ENCODE measurements around the gene HMGCS1. TPM values are rescaled to one million over a fixed set of nuclear protein-coding genes. Genes with fewer than 3 reads are reported as not detected.

The HMGCS1 gene
- total RNA-seq (20.1 TPM), polyA plus RNA-seq (17.8 TPM)
- long read RNA-seq, donor 1: 0 reads
- long read RNA-seq, donor 2: 0 reads
- long read RNA-seq, donor 3, transcript HMGCS1-202 (10 exons, 3,466 nt): major isoform, 6 of 21 reads
- long read RNA-seq, donor 3, partial matches to known transcripts: 8 of 21 reads
- long read RNA-seq, donor 3, other reads (novel, unspliced or antisense): 0 of 21 reads
- long read RNA-seq, donor 4, partial matches to known transcripts: 0 of 5 reads
- long read RNA-seq, donor 4, other reads (novel, unspliced or antisense): 0 of 5 reads
- long read RNA-seq, donor 5, transcript HMGCS1-202 (10 exons, 3,466 nt): major isoform, 12 of 25 reads
- long read RNA-seq, donor 5, partial matches to known transcripts: 5 of 25 reads
- long read RNA-seq, donor 5, other reads (novel, unspliced or antisense): 0 of 25 reads
- long read RNA-seq, donor 6, transcript HMGCS1-202 (10 exons, 3,466 nt): major isoform, 8 of 88 reads
- long read RNA-seq, donor 6, transcript HMGCS1-203 (2 exons, 950 nt): major isoform, 8 of 88 reads
- long read RNA-seq, donor 6, partial matches to known transcripts: 69 of 88 reads
- long read RNA-seq, donor 6, other reads (novel, unspliced or antisense): 0 of 88 reads
- long read RNA-seq, donor 7, transcript HMGCS1-202 (10 exons, 3,466 nt): major isoform, 10 of 15 reads
- long read RNA-seq, donor 7, partial matches to known transcripts: 5 of 15 reads
- long read RNA-seq, donor 7, other reads (novel, unspliced or antisense): 0 of 15 reads
- long read RNA-seq, donor 8, transcript HMGCS1-202 (10 exons, 3,466 nt): major isoform, 5 of 7 reads
- long read RNA-seq, donor 8, partial matches to known transcripts: 0 of 7 reads
- long read RNA-seq, donor 8, other reads (novel, unspliced or antisense): 0 of 7 reads
- long read RNA-seq, donor 9, partial matches to known transcripts: 0 of 6 reads
- long read RNA-seq, donor 9, other reads (novel, unspliced or antisense): 0 of 6 reads
- long read RNA-seq, donor 10, transcript HMGCS1-202 (10 exons, 3,466 nt): major isoform, 8 of 17 reads
- long read RNA-seq, donor 10, partial matches to known transcripts: 5 of 17 reads
- long read RNA-seq, donor 10, other reads (novel, unspliced or antisense): 0 of 17 reads

GRCh38 chr5:43313035-43313853 lies at the start of gene HMGCS1:
Gene HMGCS1 (minus strand): TSS chr5:43313412. CDS start chr5:43298965, 14,447 bp downstream.
- Histone ChIP-seq H3K27ac (ENCODE audit: low read depth in 1 of 2, low read length in 1 of 2) (peak within 1 kb of the TSS; percentile 87 to 96), H3K4me1 (ENCODE audit: control insufficient read depth in 2 of 2, insufficient read depth in 2 of 2, low read length in 2 of 2) (peaks cover 5 to 14% of the 10 kb centered on the region in 2 donors), H3K9me3 (ENCODE audit: control insufficient read depth in 2 of 2, insufficient read depth in 1 of 2, low read length in 1 of 2) (no peaks in the 10 kb centered on the region), H3K36me3 (ENCODE audit: control insufficient read depth in 2 of 2, insufficient read depth in 2 of 2, low read length in 1 of 2) (no peaks in the 10 kb centered on the region), H3K27me3 (ENCODE audit: control insufficient read depth in 2 of 2, insufficient read depth in 1 of 2, low read length in 1 of 2) (no peaks in the 10 kb centered on the region), H3K4me3 (ENCODE audit: low read length in 2 of 2) (peak within 1 kb of the TSS; percentile 74 to 97)
- DNase-seq (ENCODE audit: low read depth in 6 of 9, low spot score in 9 of 9): peak; percentile 93 to 99 (median 97)
- under 1% methylated on average over 70 of the region's 70 CpGs for WGBS

- Histone ChIP-seq H3K36me3 (ENCODE audit: control insufficient read depth in 2 of 2, insufficient read depth in 2 of 2, low read length in 1 of 2) (no peaks in the 10 kb centered on the region), H3K4me3 (ENCODE audit: low read length in 2 of 2) (no peak overlapping the region), H3K9me3 (ENCODE audit: control insufficient read depth in 2 of 2, insufficient read depth in 1 of 2, low read length in 1 of 2) (no peaks in the 10 kb centered on the region), H3K4me1 (ENCODE audit: control insufficient read depth in 2 of 2, insufficient read depth in 2 of 2, low read length in 2 of 2) (no peaks in the 10 kb centered on the region), H3K27ac (ENCODE audit: low read depth in 1 of 2, low read length in 1 of 2) (no peak overlapping the region), H3K27me3 (ENCODE audit: control insufficient read depth in 2 of 2, insufficient read depth in 1 of 2, low read length in 1 of 2) (no peaks in the 10 kb centered on the region)
- no peak for DNase-seq (ENCODE audit: low read depth in 6 of 9, low spot score in 9 of 9)
Observed at GRCh38 chr5:43358726-43359125, 45.5 kb upstream of the HMGCS1 start.

DNA sequence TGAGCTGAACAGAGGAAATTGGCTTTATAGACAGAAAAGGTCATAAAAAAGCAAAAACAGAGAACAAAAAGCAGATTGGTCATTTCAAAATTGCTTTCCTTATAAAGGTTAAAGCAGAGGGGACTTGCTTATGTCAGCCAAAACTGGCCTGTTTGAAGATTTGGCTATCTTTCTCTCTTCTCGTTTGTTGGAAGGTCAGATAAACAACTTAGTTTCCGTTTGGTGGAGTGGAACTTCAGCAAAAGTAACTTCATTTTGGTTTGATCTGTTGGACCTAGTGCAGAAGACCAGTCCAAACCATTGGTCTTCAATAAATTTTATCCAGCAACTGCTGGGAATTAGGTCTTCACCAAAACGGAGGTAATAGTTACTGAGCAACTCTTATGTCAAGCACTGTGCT lies 45.1 kb upstream of the HMGCS1 start:
- 71% methylated on average over 3 of the region's 3 CpGs for WGBS
- Histone ChIP-seq H3K36me3 (ENCODE audit: control insufficient read depth in 2 of 2, insufficient read depth in 2 of 2, low read length in 1 of 2) (no peaks in the 10 kb centered on the region), H3K27ac (ENCODE audit: low read depth in 1 of 2, low read length in 1 of 2) (no peak overlapping the region)

DNA sequence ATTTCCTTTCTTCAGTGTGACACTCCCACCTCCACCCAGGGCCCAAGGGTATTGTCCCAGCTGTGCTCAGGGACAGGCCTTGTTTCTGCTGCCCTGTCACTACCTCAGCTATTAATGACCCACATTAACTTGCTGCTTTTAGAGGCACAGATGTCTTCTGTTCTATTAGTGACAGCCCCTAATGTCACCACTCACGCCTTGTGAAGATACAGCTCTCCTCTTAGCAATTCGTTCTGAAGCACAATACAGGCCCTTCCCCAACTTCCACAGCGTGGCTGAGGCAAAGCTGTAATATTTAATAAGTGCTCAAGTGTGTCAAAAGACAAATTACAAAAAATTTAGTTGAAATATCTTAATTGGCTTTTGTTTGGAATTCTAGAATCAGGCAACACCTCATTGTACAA lies 44.7 kb upstream of the HMGCS1 start:
- Histone ChIP-seq H3K27me3 (ENCODE audit: control insufficient read depth in 2 of 2, insufficient read depth in 1 of 2, low read length in 1 of 2) (no peaks in the 10 kb centered on the region), H3K27ac (ENCODE audit: low read depth in 1 of 2, low read length in 1 of 2) (no peak overlapping the region), H3K9me3 (ENCODE audit: control insufficient read depth in 2 of 2, insufficient read depth in 1 of 2, low read length in 1 of 2) (no peaks in the 10 kb centered on the region), H3K36me3 (ENCODE audit: control insufficient read depth in 2 of 2, insufficient read depth in 2 of 2, low read length in 1 of 2) (no peaks in the 10 kb centered on the region), H3K4me1 (ENCODE audit: control insufficient read depth in 2 of 2, insufficient read depth in 2 of 2, low read length in 2 of 2) (no peaks in the 10 kb centered on the region), H3K4me3 (ENCODE audit: low read length in 2 of 2) (no peak overlapping the region)
- 88% methylated on average over 3 of the region's 3 CpGs for WGBS
- no peak for DNase-seq (ENCODE audit: low read depth in 6 of 9, low spot score in 9 of 9)

More for the DNA sequence above, 45.1 kb upstream of the HMGCS1 start:
- no peak for DNase-seq (ENCODE audit: low read depth in 6 of 9, low spot score in 9 of 9)
- Histone ChIP-seq H3K9me3 (ENCODE audit: control insufficient read depth in 2 of 2, insufficient read depth in 1 of 2, low read length in 1 of 2) (no peaks in the 10 kb centered on the region), H3K4me3 (ENCODE audit: low read length in 2 of 2) (no peak overlapping the region), H3K27me3 (ENCODE audit: control insufficient read depth in 2 of 2, insufficient read depth in 1 of 2, low read length in 1 of 2) (no peaks in the 10 kb centered on the region), H3K4me1 (ENCODE audit: control insufficient read depth in 2 of 2, insufficient read depth in 2 of 2, low read length in 2 of 2) (no peaks in the 10 kb centered on the region)

DNA sequence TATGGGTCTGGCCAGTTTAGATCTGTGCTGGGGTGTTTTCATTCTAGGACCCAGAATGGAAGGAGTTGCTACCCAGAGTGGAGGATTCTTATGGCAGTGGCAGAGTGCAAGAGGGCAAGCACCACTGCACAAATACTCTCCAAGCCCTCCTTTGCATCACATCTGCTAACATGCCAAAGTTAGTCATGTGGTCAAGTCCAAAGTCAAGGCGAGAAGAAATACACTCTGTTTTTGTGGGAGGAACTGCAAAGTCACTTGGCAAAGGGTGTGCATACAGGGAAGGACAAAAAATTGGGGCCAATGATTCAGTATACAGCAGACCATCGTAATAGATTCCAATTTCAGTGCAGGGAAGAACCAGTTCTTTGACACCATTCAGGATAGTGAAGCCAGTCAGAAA lies 43.9 kb upstream of the HMGCS1 start:
- Histone ChIP-seq H3K9me3 (ENCODE audit: control insufficient read depth in 2 of 2, insufficient read depth in 1 of 2, low read length in 1 of 2) (no peaks in the 10 kb centered on the region), H3K27ac (ENCODE audit: low read depth in 1 of 2, low read length in 1 of 2) (no peak overlapping the region), H3K27me3 (ENCODE audit: control insufficient read depth in 2 of 2, insufficient read depth in 1 of 2, low read length in 1 of 2) (no peaks in the 10 kb centered on the region), H3K36me3 (ENCODE audit: control insufficient read depth in 2 of 2, insufficient read depth in 2 of 2, low read length in 1 of 2) (no peaks in the 10 kb centered on the region), H3K4me1 (ENCODE audit: control insufficient read depth in 2 of 2, insufficient read depth in 2 of 2, low read length in 2 of 2) (no peaks in the 10 kb centered on the region), H3K4me3 (ENCODE audit: low read length in 2 of 2) (no peak overlapping the region)
- WGBS: 88% methylated on average over 2 of the region's 2 CpGs
- no peak for DNase-seq (ENCODE audit: low read depth in 6 of 9, low spot score in 9 of 9)

- no peak for DNase-seq (ENCODE audit: low read depth in 6 of 9, low spot score in 9 of 9)
- Histone ChIP-seq H3K27me3 (ENCODE audit: control insufficient read depth in 2 of 2, insufficient read depth in 1 of 2, low read length in 1 of 2) (no peaks in the 10 kb centered on the region), H3K4me3 (ENCODE audit: low read length in 2 of 2) (no peak overlapping the region), H3K4me1 (ENCODE audit: control insufficient read depth in 2 of 2, insufficient read depth in 2 of 2, low read length in 2 of 2) (no peaks in the 10 kb centered on the region), H3K36me3 (ENCODE audit: control insufficient read depth in 2 of 2, insufficient read depth in 2 of 2, low read length in 1 of 2) (no peaks in the 10 kb centered on the region), H3K9me3 (ENCODE audit: control insufficient read depth in 2 of 2, insufficient read depth in 1 of 2, low read length in 1 of 2) (no peaks in the 10 kb centered on the region), H3K27ac (ENCODE audit: low read depth in 1 of 2, low read length in 1 of 2) (no peak overlapping the region)
- 96% methylated on average over 3 of the region's 3 CpGs for WGBS
Observed at GRCh38 chr5:43354774-43355173, 41.6 kb upstream of the HMGCS1 start.

- no peaks in the 10 kb centered on the region for H3K27me3 ChIP-seq (ENCODE audit: control insufficient read depth in 2 of 2, insufficient read depth in 1 of 2, low read length in 1 of 2)
- H3K4me3 ChIP-seq (ENCODE audit: low read length in 2 of 2): no peak overlapping the region
- H3K4me1 ChIP-seq (ENCODE audit: control insufficient read depth in 2 of 2, insufficient read depth in 2 of 2, low read length in 2 of 2): no peaks in the 10 kb centered on the region
- 98% methylated on average over 1 of the region's 1 CpG for WGBS
- no peaks in the 10 kb centered on the region for H3K36me3 ChIP-seq (ENCODE audit: control insufficient read depth in 2 of 2, insufficient read depth in 2 of 2, low read length in 1 of 2)
- no peak overlapping the region for H3K27ac ChIP-seq (ENCODE audit: low read depth in 1 of 2, low read length in 1 of 2)
- no peaks in the 10 kb centered on the region for H3K9me3 ChIP-seq (ENCODE audit: control insufficient read depth in 2 of 2, insufficient read depth in 1 of 2, low read length in 1 of 2)
- no peak for DNase-seq (ENCODE audit: low read depth in 6 of 9, low spot score in 9 of 9)
Observed at GRCh38 chr5:43353668-43354067, 40.5 kb upstream of the HMGCS1 start.

GRCh38 chr5:43352915-43353314 lies 39.7 kb upstream of the HMGCS1 start:
- Histone ChIP-seq H3K36me3 (ENCODE audit: control insufficient read depth in 2 of 2, insufficient read depth in 2 of 2, low read length in 1 of 2) (no peaks in the 10 kb centered on the region), H3K27ac (ENCODE audit: low read depth in 1 of 2, low read length in 1 of 2) (no peak overlapping the region), H3K4me3 (ENCODE audit: low read length in 2 of 2) (no peak overlapping the region), H3K9me3 (ENCODE audit: control insufficient read depth in 2 of 2, insufficient read depth in 1 of 2, low read length in 1 of 2) (no peaks in the 10 kb centered on the region), H3K4me1 (ENCODE audit: control insufficient read depth in 2 of 2, insufficient read depth in 2 of 2, low read length in 2 of 2) (no peaks in the 10 kb centered on the region), H3K27me3 (ENCODE audit: control insufficient read depth in 2 of 2, insufficient read depth in 1 of 2, low read length in 1 of 2) (no peaks in the 10 kb centered on the region)
- DNase-seq (ENCODE audit: low read depth in 6 of 9, low spot score in 9 of 9): no peak
- 90% methylated on average over 2 of the region's 2 CpGs for WGBS

Data from thymus (tissue), 14 donors.